ENCODE results near the gene SNRPA.
A peak's percentile ranks its signal among the peaks of the same experiment; 100 is the strongest.

DNA sequence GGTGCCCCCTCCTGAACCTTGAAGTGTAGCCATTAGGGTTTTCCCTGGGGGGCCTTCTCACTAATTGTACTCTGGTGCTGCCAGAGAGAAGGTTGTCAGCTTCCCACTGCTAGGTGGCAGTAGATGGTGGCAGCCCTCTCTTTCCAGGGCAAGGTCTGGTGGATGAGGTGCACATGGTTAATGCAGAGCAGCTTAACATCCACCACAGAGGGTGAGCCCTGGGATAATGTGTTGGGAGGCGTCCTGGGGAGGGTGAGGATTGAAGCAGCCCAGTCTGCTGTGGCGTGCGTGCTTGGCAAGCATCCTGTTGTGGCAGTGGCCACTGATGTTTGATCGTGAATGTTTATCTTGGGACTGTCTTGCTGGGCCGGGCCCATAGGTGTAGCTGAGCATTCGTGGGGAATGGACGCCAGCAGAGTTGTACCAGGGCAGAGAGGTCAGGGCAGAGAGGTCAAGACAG is 53.8 kb downstream of the SNRPA start:
- TF ChIP-seq REPIN1 (tag by site-specific recombination; IDR thresholded peaks at IDR 0.05; ENCODE audit: low read depth) (no peak), SALL2 (tag by site-specific recombination; IDR thresholded peaks at IDR 0.05; ENCODE audit: borderline replicate concordance) (no peak), YY1 (tag by site-specific recombination; IDR thresholded peaks at IDR 0.05) (no peak), CTCF (tag by site-specific recombination; IDR thresholded peaks at IDR 0.05) (peak; percentile 80)
